ENCODE results near the gene CHST11. TPM values are rescaled to one million over a fixed set of nuclear protein-coding genes. Genes with fewer than 3 reads are reported as not detected.

The CHST11 gene
- total and polyA plus RNA-seq, 3 donors from 2014 or later: 5.1 to 36.9 (median 23.9) TPM

DNA sequence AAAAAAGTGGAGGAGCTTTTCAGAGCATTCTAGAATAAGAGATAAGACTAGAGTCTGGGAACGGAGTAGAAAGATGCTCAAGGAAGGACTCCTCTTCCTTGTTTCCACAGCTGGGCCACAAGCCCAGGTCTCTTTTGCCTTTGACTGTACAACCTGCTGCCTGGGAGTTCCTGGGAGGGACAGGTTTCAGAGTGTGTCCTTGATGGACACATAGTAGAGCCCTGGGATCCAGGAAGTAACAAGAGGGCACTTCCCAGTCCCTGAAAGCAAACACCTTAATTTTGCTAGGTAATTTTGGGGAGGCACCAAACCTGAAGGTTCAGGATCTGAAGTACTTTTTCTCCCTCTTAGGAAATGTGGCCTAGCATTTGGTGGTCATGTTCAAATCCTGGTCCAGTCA lies 44.4 kb downstream of the CHST11 start:
- 62 to 71% methylated on average over 1 of the region's 1 CpG for WGBS, 2 donors
- no peaks in the 10 kb centered on the region for H3K36me3 ChIP-seq (ENCODE audit: low read depth, missing control alignments)
- no peak overlapping the region for H3K27ac ChIP-seq
- no peak for TF ChIP-seq POLR2A (IDR thresholded peaks at IDR 0.05)
- H3K9me3 ChIP-seq: no peaks in the 10 kb centered on the region
- H3K4me1 ChIP-seq: no peaks in the 10 kb centered on the region
- H3K4me3 ChIP-seq: no peak overlapping the region
- intact Hi-C loops (cut with DNase I; ENCODE audit: low total_unique reads): no loop called here
- H3K27me3 ChIP-seq: no peaks in the 10 kb centered on the region
- no peak for DNase-seq

- H3K36me3 ChIP-seq (ENCODE audit: low read depth, missing control alignments): no peaks in the 10 kb centered on the region
- H3K9me3 ChIP-seq: no peaks in the 10 kb centered on the region
- no peaks in the 10 kb centered on the region for H3K27me3 ChIP-seq
- TF ChIP-seq POLR2A (IDR thresholded peaks at IDR 0.05) (no peak), CTCF (IDR thresholded peaks at IDR 0.05) (no peak)
- intact Hi-C loops (cut with DNase I; ENCODE audit: low total_unique reads): no loop called here
- DNase-seq: no peak
- no peak overlapping the region for H3K27ac ChIP-seq
- no peaks in the 10 kb centered on the region for H3K4me1 ChIP-seq
- WGBS, 2 donors: 91 to 94% methylated on average over 3 of the region's 3 CpGs
- H3K4me3 ChIP-seq: no peak overlapping the region
These were observed 44.9 kb downstream of the CHST11 start for GRCh38 chr12:104501660-104502059.

DNA sequence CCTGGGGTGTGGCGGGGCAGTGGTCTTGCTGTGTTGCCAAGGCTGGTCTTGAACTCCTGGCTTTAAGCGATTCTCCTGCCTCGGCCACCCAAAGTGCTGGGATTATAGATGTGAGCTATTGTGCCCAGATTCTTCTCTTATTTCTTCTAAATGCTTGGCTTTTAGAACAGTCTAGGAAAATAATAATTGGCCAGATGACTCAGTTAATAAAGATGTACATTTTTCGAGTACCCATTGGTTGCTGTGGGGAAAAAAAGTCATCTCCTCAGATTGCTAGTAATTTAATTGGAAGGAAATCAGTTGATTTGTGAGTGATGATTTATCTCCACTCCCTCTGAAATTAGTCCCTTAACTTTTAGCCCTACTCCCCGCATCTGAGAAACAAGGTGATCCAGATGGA lies 45.5 kb downstream of the CHST11 start:
- Histone ChIP-seq H3K9me3 (no peaks in the 10 kb centered on the region), H3K36me3 (ENCODE audit: low read depth, missing control alignments) (no peaks in the 10 kb centered on the region), H3K27me3 (no peaks in the 10 kb centered on the region), H3K4me3 (no peak overlapping the region), H3K4me1 (no peaks in the 10 kb centered on the region), H3K27ac (no peak overlapping the region)
- 94 to 95% methylated on average over 5 of the region's 5 CpGs for WGBS, 2 donors
- intact Hi-C loops (cut with DNase I; ENCODE audit: low total_unique reads): no loop called here
- DNase-seq: no peak
- TF ChIP-seq POLR2A (IDR thresholded peaks at IDR 0.05) (no peak), CTCF (IDR thresholded peaks at IDR 0.05) (no peak)

DNA sequence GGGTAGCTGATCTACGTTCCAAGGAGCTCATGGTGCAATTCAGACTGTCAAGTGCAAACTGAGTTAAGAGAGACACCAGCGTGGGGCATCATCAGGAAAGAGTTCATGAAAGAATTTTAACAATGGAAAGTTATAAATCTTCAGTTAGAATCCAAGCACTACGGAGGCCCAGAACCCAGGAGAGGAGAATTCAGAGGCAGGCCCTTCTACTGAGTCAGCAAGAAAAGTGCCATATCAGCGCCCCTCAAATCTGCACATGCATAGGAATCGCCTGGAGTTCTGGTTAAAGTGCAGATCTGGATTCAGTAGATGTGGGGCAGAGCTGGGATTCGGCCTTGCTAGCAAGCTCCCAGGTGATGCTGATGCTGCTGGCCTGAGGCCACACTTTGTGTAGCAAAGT lies 45.9 kb downstream of the CHST11 start:
- TF ChIP-seq CTCF (IDR thresholded peaks at IDR 0.05): no peak
- no peak for TF ChIP-seq POLR2A (IDR thresholded peaks at IDR 0.05)
- H3K4me3 ChIP-seq: no peak overlapping the region
- no peaks in the 10 kb centered on the region for H3K27me3 ChIP-seq
- no peaks in the 10 kb centered on the region for H3K4me1 ChIP-seq
- no peak overlapping the region for H3K27ac ChIP-seq
- H3K9me3 ChIP-seq: no peaks in the 10 kb centered on the region
- WGBS, 2 donors: 83% methylated on average over 6 of the region's 6 CpGs
- intact Hi-C loops (cut with DNase I; ENCODE audit: low total_unique reads): no loop called here
- no peak for DNase-seq
- no peaks in the 10 kb centered on the region for H3K36me3 ChIP-seq (ENCODE audit: low read depth, missing control alignments)

- TF ChIP-seq POLR2A (IDR thresholded peaks at IDR 0.05) (no peak), CTCF (IDR thresholded peaks at IDR 0.05) (no peak)
- WGBS, 2 donors: 81 to 91% methylated on average over 4 of the region's 4 CpGs
These were observed 46.4 kb downstream of the CHST11 start for GRCh38 chr12:104503191-104503590.

More at GRCh38 chr12:104503191-104503590, 46.4 kb downstream of the CHST11 start:
- intact Hi-C loops (cut with DNase I; ENCODE audit: low total_unique reads): no loop called here
- Histone ChIP-seq H3K4me1 (no peaks in the 10 kb centered on the region), H3K27me3 (no peaks in the 10 kb centered on the region), H3K9me3 (no peaks in the 10 kb centered on the region), H3K27ac (no peak overlapping the region), H3K4me3 (no peak overlapping the region), H3K36me3 (ENCODE audit: low read depth, missing control alignments) (no peaks in the 10 kb centered on the region)
- DNase-seq: no peak
